Large intestine (tissue), 3 donors: ENCODE measurements around the gene DNAJC30. TPM values are rescaled to one million over a fixed set of nuclear protein-coding genes. Genes with fewer than 3 reads are reported as not detected.

Source experiments
- DNase-seq, 2 donors: peaks; one replicate each; pipeline versions ENCODE4 v3.0.0 to v3.0.0-alpha.2; 2013
- H3K27ac ChIP-seq: one replicate; pipeline ENCODE4 v1.5.1; 2013; ENCODE audit warnings: low read length
- H3K27me3 ChIP-seq: 2 replicates; pipeline ENCODE4 v1.6.1; 2013; ENCODE audit warnings: low read length; ENCODE audit not compliant: control insufficient read depth, insufficient read depth
- H3K36me3 ChIP-seq: 2 replicates; pipeline ENCODE4 v1.6.1; 2013; ENCODE audit warnings: low read length; ENCODE audit not compliant: control insufficient read depth, insufficient read depth
- H3K4me1 ChIP-seq: one replicate; pipeline ENCODE4 v1.6.1; 2013; ENCODE audit warnings: low read length; ENCODE audit not compliant: control insufficient read depth, insufficient read depth
- H3K4me3 ChIP-seq: one replicate; pipeline ENCODE4 v1.5.1; 2013; ENCODE audit warnings: low read length
- H3K9me3 ChIP-seq: one replicate; pipeline ENCODE4 v1.6.1; 2013; ENCODE audit warnings: mild to moderate bottlenecking, low read depth, low read length, moderate library complexity; ENCODE audit not compliant: control insufficient read depth
- WGBS: methylation state at CpG from one replicate; pipeline ENCODE4 v1.1.5; 2013; ENCODE audit warnings: low lambda C conversion rate; ENCODE audit not compliant: insufficient coverage; 5-methylcytosine and 5-hydroxymethylcytosine counted together
- polyA plus RNA-seq: library from polyadenylated mRNA; unstranded; fragments of 120-200 nt; gene quantifications from one replicate; pipeline ENCODE4 v1.2.1, GENCODE V29; 2013

The DNAJC30 gene
- polyA plus RNA-seq, 1 donor, result 7.9 TPM

- H3K4me3 ChIP-seq, result no peak overlapping the region
- no CpG with 5 or more reads among the region's 1 CpG for WGBS
- H3K36me3 ChIP-seq, result peaks cover 11% of the 10 kb centered on the region
- H3K27me3 ChIP-seq, result no peaks in the 10 kb centered on the region
- no peaks in the 10 kb centered on the region for H3K9me3 ChIP-seq
- no peak for DNase-seq
- H3K27ac ChIP-seq, result no peak overlapping the region
- peaks cover 27% of the 10 kb centered on the region for H3K4me1 ChIP-seq
These were observed 29.5 kb upstream of the DNAJC30 start for GRCh38 chr7:73712773-73713172.

GRCh38 chr7:73708961-73709549, 25.8 kb upstream of the DNAJC30 start:
- no peak for DNase-seq

GRCh38 chr7:73707045-73707631, 23.9 kb upstream of the DNAJC30 start:
- H3K27me3 ChIP-seq, result no peaks in the 10 kb centered on the region
- no CpG with 5 or more reads among the region's 15 CpGs for WGBS
- DNase-seq, result peak in 1 of 2 donors; percentile 50
- H3K9me3 ChIP-seq, result no peaks in the 10 kb centered on the region
- peaks cover 43% of the 10 kb centered on the region for H3K36me3 ChIP-seq
- H3K4me1 ChIP-seq, result peaks cover 25% of the 10 kb centered on the region
- no peak overlapping the region for H3K27ac ChIP-seq
- H3K4me3 ChIP-seq, result no peak overlapping the region

More at GRCh38 chr7:73708961-73709549, 25.8 kb upstream of the DNAJC30 start:
- Histone ChIP-seq H3K4me1 (peaks cover 10% of the 10 kb centered on the region), H3K36me3 (peaks cover 33% of the 10 kb centered on the region), H3K4me3 (no peak overlapping the region), H3K27ac (no peak overlapping the region), H3K9me3 (no peaks in the 10 kb centered on the region), H3K27me3 (no peaks in the 10 kb centered on the region)
- no CpG with 5 or more reads among the region's 16 CpGs for WGBS

GRCh38 chr7:73706126-73707044, 23.1 kb upstream of the DNAJC30 start:
- peaks cover 31% of the 10 kb centered on the region for H3K4me1 ChIP-seq
- no peak overlapping the region for H3K27ac ChIP-seq
- peaks cover 47% of the 10 kb centered on the region for H3K36me3 ChIP-seq
- no peaks in the 10 kb centered on the region for H3K9me3 ChIP-seq
- DNase-seq, result no peak
- H3K4me3 ChIP-seq, result no peak overlapping the region
- WGBS, result no CpG with 5 or more reads among the region's 25 CpGs
- H3K27me3 ChIP-seq, result no peaks in the 10 kb centered on the region

- Histone ChIP-seq H3K36me3 (peaks cover 52% of the 10 kb centered on the region), H3K9me3 (no peaks in the 10 kb centered on the region), H3K27me3 (no peaks in the 10 kb centered on the region), H3K4me1 (peaks cover 31% of the 10 kb centered on the region), H3K4me3 (no peak overlapping the region), H3K27ac (no peak overlapping the region)
- DNase-seq, result no peak
- WGBS, result no CpG with 5 or more reads among the region's 10 CpGs
These were observed 22.3 kb upstream of the DNAJC30 start for GRCh38 chr7:73705551-73705920.

- no peaks in the 10 kb centered on the region for H3K9me3 ChIP-seq
- no peaks in the 10 kb centered on the region for H3K27me3 ChIP-seq
- H3K4me1 ChIP-seq, result peaks cover 33% of the 10 kb centered on the region
- H3K4me3 ChIP-seq, result no peak overlapping the region
- no peak for DNase-seq
- no CpG with 5 or more reads among the region's 23 CpGs for WGBS
- H3K36me3 ChIP-seq, result peaks cover 58% of the 10 kb centered on the region
- no peak overlapping the region for H3K27ac ChIP-seq
These were observed 21.6 kb upstream of the DNAJC30 start for GRCh38 chr7:73704640-73705550.

GRCh38 chr7:73703757-73704639, 20.7 kb upstream of the DNAJC30 start:
- peak overlapping the region; percentile 3 for H3K4me3 ChIP-seq
- no CpG with 5 or more reads among the region's 45 CpGs for WGBS
- H3K27me3 ChIP-seq, result no peaks in the 10 kb centered on the region
- peaks cover 62% of the 10 kb centered on the region for H3K36me3 ChIP-seq
- peaks cover 40% of the 10 kb centered on the region for H3K4me1 ChIP-seq
- H3K9me3 ChIP-seq, result no peaks in the 10 kb centered on the region
- DNase-seq, result peak; percentile 60 to 72
- peak overlapping the region; percentile 32 for H3K27ac ChIP-seq

GRCh38 chr7:73703225-73703624, 20.0 kb upstream of the DNAJC30 start:
- Histone ChIP-seq H3K36me3 (peaks cover 62% of the 10 kb centered on the region), H3K27ac (peak overlapping the region; percentile 32), H3K27me3 (no peaks in the 10 kb centered on the region), H3K9me3 (no peaks in the 10 kb centered on the region), H3K4me1 (peaks cover 40% of the 10 kb centered on the region), H3K4me3 (peak overlapping the region; percentile 3)
- no peak for DNase-seq
- WGBS, result 100% methylated on average over 1 of the region's 13 CpGs

- Histone ChIP-seq H3K9me3 (no peaks in the 10 kb centered on the region), H3K36me3 (peaks cover 66% of the 10 kb centered on the region), H3K27me3 (no peaks in the 10 kb centered on the region), H3K4me1 (peaks cover 40% of the 10 kb centered on the region), H3K4me3 (no peak overlapping the region), H3K27ac (peak overlapping the region; percentile 89)
- no peak for DNase-seq
- WGBS, result no CpG with 5 or more reads among the region's 18 CpGs
These were observed 19.4 kb upstream of the DNAJC30 start for GRCh38 chr7:73702665-73703064.
